PC-3 (cell line): ENCODE measurements around the gene OR10C1. TPM values are rescaled to one million over a fixed set of nuclear protein-coding genes. Genes with fewer than 3 reads are reported as not detected.

ENCODE experiments used
- ATAC-seq: fragments of 200-7000 bp; cut with Tn5 transposase; 2 replicates; pipeline ENCODE4 v1.9.1; 2020; ENCODE audit warnings: mild to moderate bottlenecking, moderate library complexity
- BruUV-seq: library from RNA; stranded (reverse); fragments of 400-500 nt; replicated peaks from 2 replicates; lab custom pipeline; 2021; lab: Mats Ljungman, UMichigan
- CTCF ChIA-PET: fragments of 300-600 bp; sonication (Branson Sonifier 250); formaldehyde crosslinking; loops from one replicate; lab custom pipeline; 2022; ENCODE audit warnings: antibody characterized with exemption; lab: Charles Lee
- POLR2A ChIA-PET: fragments of 300-600 bp; sonication (Branson Sonifier 250); formaldehyde crosslinking; loops from one replicate; lab custom pipeline; 2022; ENCODE audit warnings: antibody characterized with exemption; ENCODE audit not compliant: unreplicated experiment; lab: Charles Lee
- DNase-seq: peaks from one replicate; pipeline ENCODE4 v3.0.0-alpha.2; 2015
- H2AFZ ChIP-seq: fragments of 300-600 bp; sonication (generic); 2 replicates; pipeline ENCODE4 v1.6.0; 2016; ENCODE audit warnings: antibody characterized with exemption, low read length
- H3F3A ChIP-seq: fragments of 300-600 bp; sonication (generic); one replicate; pipeline ENCODE4 v1.6.0; 2017; ENCODE audit warnings: antibody characterized with exemption, low read length, control low read depth, mild to moderate bottlenecking; ENCODE audit not compliant: unreplicated experiment
- H3K27ac ChIP-seq: fragments of 300-600 bp; sonication (generic); 2 replicates; pipeline ENCODE4 v1.5.1; 2016; ENCODE audit warnings: mild to moderate bottlenecking, low read length
- H3K27me3 ChIP-seq: fragments of 300-600 bp; sonication (generic); 2 replicates; pipeline ENCODE4 v1.6.1; 2016; ENCODE audit warnings: low read length, mixed read lengths
- H3K36me3 ChIP-seq: fragments of 300-600 bp; sonication (generic); 2 replicates; pipeline ENCODE4 v1.6.1; 2016; ENCODE audit warnings: low read depth, mixed run types, low read length, mixed read lengths
- H3K4me1 ChIP-seq: fragments of 300-600 bp; sonication (generic); 2 replicates; pipeline ENCODE4 v1.5.1; 2016; ENCODE audit warnings: low read length; ENCODE audit not compliant: insufficient read depth
- H3K4me2 ChIP-seq: fragments of 300-600 bp; sonication (generic); 2 replicates; pipeline ENCODE4 v1.6.0; 2016; ENCODE audit warnings: low read length
- H3K4me3 ChIP-seq: fragments of 300-600 bp; sonication (generic); 2 replicates; pipeline ENCODE4 v1.5.1; 2016; ENCODE audit warnings: mild to moderate bottlenecking, low read length, mixed read lengths
- H3K79me2 ChIP-seq: fragments of 300-600 bp; sonication (generic); 2 replicates; pipeline ENCODE4 v1.6.1; 2017; ENCODE audit warnings: low read length, mixed read lengths
- H3K9ac ChIP-seq: fragments of 300-600 bp; sonication (generic); 2 replicates; pipeline ENCODE4 v1.6.0; 2016; ENCODE audit warnings: mild to moderate bottlenecking, low read length
- H3K9me2 ChIP-seq: fragments of 300-600 bp; sonication (generic); replicated peaks from 2 replicates; pipeline ENCODE4 v1.6.1; 2016; ENCODE audit warnings: mixed run types, low read length, mixed read lengths
- H3K9me3 ChIP-seq: fragments of 300-600 bp; sonication (generic); 2 replicates; pipeline ENCODE4 v1.6.1; 2016; ENCODE audit warnings: low read length, mixed read lengths
- H4K20me1 ChIP-seq: fragments of 300-600 bp; sonication (generic); 2 replicates; pipeline ENCODE4 v1.6.1; 2016; ENCODE audit warnings: low read length, mixed read lengths
- EZH2 ChIP-seq: fragments of 300-600 bp; sonication (generic); IDR thresholded peaks from one replicate; pipeline ENCODE4 v1.6.1; 2017; ENCODE audit warnings: antibody characterized with exemption, mild to moderate bottlenecking, low read length; ENCODE audit not compliant: unreplicated experiment
- EZH2phosphoT487 ChIP-seq: fragments of 300-600 bp; sonication (generic); IDR thresholded peaks from 2 replicates; pipeline ENCODE4 v1.6.1; 2018; ENCODE audit warnings: mild to moderate bottlenecking, antibody characterized with exemption, low read length, borderline replicate concordance
- intact Hi-C: fragments of 100-400 bp; cut with micrococcal nuclease; formaldehyde crosslinking; loops from 2 replicates; pipeline ENCODE4 v1.9.0; 2023
- total RNA-seq: library from RNA; depleted of rRNA; stranded (reverse); fragments of >200 nt; gene quantifications from 2 replicates; pipeline ENCODE4 v1.2.3, GENCODE V29; 2014
- TF ChIP-seq, protein P1 (sequence below): fragments of 300-600 bp; sonication (generic); conservative IDR thresholded peaks from 2 replicates; pipeline ENCODE4 v1.5.1; 2017; ENCODE audit warnings: antibody characterized with exemption, low read depth, mild to moderate bottlenecking, low read length

The OR10C1 gene
- total RNA-seq, 1 experiment from 2014 or later: not detected

DNA sequence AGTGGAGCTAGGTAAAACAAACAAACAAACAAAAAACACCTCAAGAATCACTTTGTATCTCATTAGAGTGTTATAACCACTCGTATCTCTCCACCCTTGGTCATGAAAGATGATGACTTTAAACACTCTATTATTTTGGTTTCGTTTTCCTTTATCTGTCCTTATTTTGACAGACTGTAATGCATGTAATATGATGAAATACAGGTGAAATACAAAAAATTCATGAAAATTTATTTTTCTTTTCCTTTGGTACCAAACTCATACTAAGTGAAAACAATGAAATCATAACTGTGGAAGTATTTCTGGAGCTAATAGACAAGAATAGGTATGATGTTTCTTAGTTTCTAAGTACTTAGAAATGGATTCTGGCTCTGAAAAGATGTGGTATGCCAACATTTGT lies 39.6 kb upstream of the OR10C1 start:
- no peak overlapping the region for H3K4me3 ChIP-seq
- H3F3A ChIP-seq: no peaks in the 10 kb centered on the region
- intact Hi-C loops: no loop called here
- DNase-seq: no peak
- no peak overlapping the region for H3K4me2 ChIP-seq
- POLR2A ChIA-PET: no interaction called here
- no peaks in the 10 kb centered on the region for H3K4me1 ChIP-seq
- H3K27me3 ChIP-seq: peaks cover 34% of the 10 kb centered on the region
- BruUV-seq: no TSS peak
- H3K27ac ChIP-seq: no peak overlapping the region
- no peaks in the 10 kb centered on the region for H3K9me3 ChIP-seq
- no peak overlapping the region for H3K9ac ChIP-seq
- CTCF ChIA-PET: no interaction called here
- H3K36me3 ChIP-seq: no peaks in the 10 kb centered on the region
- TF ChIP-seq, protein P1, sequence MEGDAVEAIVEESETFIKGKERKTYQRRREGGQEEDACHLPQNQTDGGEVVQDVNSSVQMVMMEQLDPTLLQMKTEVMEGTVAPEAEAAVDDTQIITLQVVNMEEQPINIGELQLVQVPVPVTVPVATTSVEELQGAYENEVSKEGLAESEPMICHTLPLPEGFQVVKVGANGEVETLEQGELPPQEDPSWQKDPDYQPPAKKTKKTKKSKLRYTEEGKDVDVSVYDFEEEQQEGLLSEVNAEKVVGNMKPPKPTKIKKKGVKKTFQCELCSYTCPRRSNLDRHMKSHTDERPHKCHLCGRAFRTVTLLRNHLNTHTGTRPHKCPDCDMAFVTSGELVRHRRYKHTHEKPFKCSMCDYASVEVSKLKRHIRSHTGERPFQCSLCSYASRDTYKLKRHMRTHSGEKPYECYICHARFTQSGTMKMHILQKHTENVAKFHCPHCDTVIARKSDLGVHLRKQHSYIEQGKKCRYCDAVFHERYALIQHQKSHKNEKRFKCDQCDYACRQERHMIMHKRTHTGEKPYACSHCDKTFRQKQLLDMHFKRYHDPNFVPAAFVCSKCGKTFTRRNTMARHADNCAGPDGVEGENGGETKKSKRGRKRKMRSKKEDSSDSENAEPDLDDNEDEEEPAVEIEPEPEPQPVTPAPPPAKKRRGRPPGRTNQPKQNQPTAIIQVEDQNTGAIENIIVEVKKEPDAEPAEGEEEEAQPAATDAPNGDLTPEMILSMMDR: no peak
- no peak for TF ChIP-seq EZH2
- TF ChIP-seq EZH2phosphoT487: no peak
- H2AFZ ChIP-seq: no peak overlapping the region
- H4K20me1 ChIP-seq: no peaks in the 10 kb centered on the region
- H3K9me2 ChIP-seq: no peaks in the 10 kb centered on the region
- ATAC-seq: no peak
- H3K79me2 ChIP-seq: no peaks in the 10 kb centered on the region

DNA sequence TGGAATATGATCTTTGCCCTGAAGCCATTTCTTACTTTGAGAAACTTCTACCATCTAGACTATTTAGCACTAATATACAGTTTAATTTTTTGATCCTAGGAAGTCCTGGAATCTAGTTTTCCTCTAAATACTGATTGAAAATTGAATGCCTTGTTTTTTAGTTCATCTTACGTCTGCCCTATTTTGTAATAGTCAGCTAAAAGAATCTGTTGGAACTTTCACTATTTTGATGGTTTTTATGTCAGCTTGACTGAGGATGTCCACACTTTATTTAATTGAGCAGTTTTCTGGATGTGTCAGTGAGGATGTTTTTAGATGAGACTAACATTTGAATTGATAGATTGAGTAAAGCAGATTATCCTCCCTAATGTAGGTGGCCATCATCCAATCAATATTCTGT lies 35.3 kb upstream of the OR10C1 start:
- ChIA-PET CTCF (no interaction called here), POLR2A (no interaction called here)
- Histone ChIP-seq H3K9ac (no peak overlapping the region), H3K9me3 (no peaks in the 10 kb centered on the region), H3K27me3 (peaks cover 31% of the 10 kb centered on the region; the same call in 1 of the 2 replicates), H3K9me2 (no peaks in the 10 kb centered on the region), H3K27ac (no peak overlapping the region), H3F3A (no peaks in the 10 kb centered on the region), H2AFZ (no peak overlapping the region), H4K20me1 (no peaks in the 10 kb centered on the region), H3K79me2 (no peaks in the 10 kb centered on the region), H3K36me3 (no peaks in the 10 kb centered on the region), H3K4me1 (no peaks in the 10 kb centered on the region), H3K4me2 (no peak overlapping the region), H3K4me3 (no peak overlapping the region)
- no peak for DNase-seq
- TF ChIP-seq EZH2phosphoT487: no peak
- TF ChIP-seq, protein P1: no peak
- no peak for TF ChIP-seq EZH2
- no peak for ATAC-seq
- no TSS peak for BruUV-seq
- intact Hi-C loops: no loop called here

DNA sequence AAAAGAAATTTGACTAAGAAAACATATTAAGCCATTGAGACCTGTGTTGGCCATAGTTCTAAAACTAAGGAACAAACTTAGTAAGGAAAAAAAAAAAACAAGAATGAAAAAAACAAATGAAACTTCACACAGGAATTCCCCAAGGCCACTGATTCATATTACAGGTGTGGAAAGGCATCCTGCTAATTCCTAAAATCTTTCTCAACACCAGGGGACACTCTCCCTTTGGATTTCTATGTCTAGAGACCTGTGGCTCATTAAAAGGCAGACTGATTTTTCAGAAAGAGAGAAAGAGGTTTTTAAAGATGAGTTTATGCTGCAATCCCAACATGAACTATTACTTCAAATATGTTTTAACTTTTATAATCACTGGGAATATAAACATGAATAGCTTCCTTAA lies 24.5 kb upstream of the OR10C1 start, which contains the start of gene OR12D1:
OR12D1 (plus strand) TSS at position 341 of the 400 bp plus-strand sequence.
- CTCF ChIA-PET: no interaction called here
- H3K9ac ChIP-seq: no peak within 1 kb of the TSS
- ATAC-seq (peak; percentile 48; the same call in 1 of the 2 replicates), DNase-seq (peak; percentile 36)
- no peak within 1 kb of the TSS for H3K4me3 ChIP-seq
- no peak within 1 kb of the TSS for H3K4me2 ChIP-seq
- no peak within 1 kb of the TSS for H2AFZ ChIP-seq
- POLR2A ChIA-PET: no interaction called here
- H3K27ac ChIP-seq: no peak within 1 kb of the TSS
- H3F3A ChIP-seq: no peaks in the 10 kb centered on the region
- H3K9me3 ChIP-seq: no peaks in the 10 kb centered on the region
- no peaks in the 10 kb centered on the region for H3K9me2 ChIP-seq
- H3K27me3 ChIP-seq: peaks cover 18% of the 10 kb centered on the region; the same call in 1 of the 2 replicates
- H3K79me2 ChIP-seq: no peaks in the 10 kb centered on the region
- no peaks in the 10 kb centered on the region for H3K36me3 ChIP-seq
- intact Hi-C loops: loop anchor here (1.0 kb wide), 1 partner anchor 175 kb away; no protein-coding TSS in a partner anchor
- BruUV-seq: no TSS peak
- H4K20me1 ChIP-seq: no peaks in the 10 kb centered on the region
- no peaks in the 10 kb centered on the region for H3K4me1 ChIP-seq
- TF ChIP-seq, protein P1: peak; percentile 57
- TF ChIP-seq EZH2phosphoT487 (no peak), EZH2 (no peak)
